ENCODE results near the gene CDCA7. TPM values are rescaled to one million over a fixed set of nuclear protein-coding genes. Genes with fewer than 3 reads are reported as not detected.

Gene CDCA7
- total RNA-seq, 1 donor: 1.1 TPM

DNA sequence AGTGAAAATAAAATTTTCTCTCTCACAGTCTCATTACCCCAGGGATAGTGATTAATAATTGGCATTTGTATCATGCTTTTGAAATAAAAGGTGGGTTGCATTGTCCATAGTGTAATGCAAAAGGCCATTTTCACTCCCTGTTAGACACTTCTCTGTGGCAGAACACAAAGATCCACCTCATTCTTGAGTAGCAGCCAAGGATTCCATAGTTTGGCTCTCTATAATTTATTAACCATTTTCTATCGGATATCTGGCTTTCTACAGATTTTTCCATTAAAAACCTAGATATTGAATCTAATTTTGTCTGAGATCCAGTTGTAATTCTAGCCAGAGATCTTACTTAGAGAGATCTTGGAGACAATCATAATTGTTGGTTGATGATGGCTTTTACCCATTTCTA, 39.0 kb downstream of the CDCA7 start:
- Histone ChIP-seq H3K4me3 (ENCODE audit: insufficient read depth, low read length) (no peak overlapping the region), H3K4me2 (ENCODE audit: insufficient read depth, low read length) (no peak overlapping the region), H3K27me3 (ENCODE audit: insufficient read depth, low read length) (peaks cover 23% of the 10 kb centered on the region), H3K79me2 (ENCODE audit: insufficient read depth, low read length) (no peaks in the 10 kb centered on the region), H4K20me1 (ENCODE audit: insufficient read depth, low read length) (no peaks in the 10 kb centered on the region), H3K36me3 (ENCODE audit: insufficient read depth, low read length) (no peaks in the 10 kb centered on the region), H3K9me3 (ENCODE audit: low read depth, low read length) (no peaks in the 10 kb centered on the region), H3K4me1 (ENCODE audit: insufficient read depth, low read length) (no peaks in the 10 kb centered on the region), H3K27ac (ENCODE audit: low read depth, low read length) (no peak overlapping the region), H2AFZ (ENCODE audit: low read length) (no peak overlapping the region)
- DNase-seq (ENCODE audit: insufficient read length, low spot score, missing footprints): no peak
- TF ChIP-seq CTCF (IDR thresholded peaks at IDR 0.05; ENCODE audit: extremely low read depth, low read depth, low read length): no peak

- no peak for DNase-seq (ENCODE audit: insufficient read length, low spot score, missing footprints)
Measured at GRCh38 chr2:173394091-173394974, 39.7 kb downstream of the CDCA7 start.

GRCh38 chr2:173395567-173396351, 41.1 kb downstream of the CDCA7 start:
- no peaks in the 10 kb centered on the region for H3K4me1 ChIP-seq (ENCODE audit: insufficient read depth, low read length)
- H4K20me1 ChIP-seq (ENCODE audit: insufficient read depth, low read length): no peaks in the 10 kb centered on the region
- H3K79me2 ChIP-seq (ENCODE audit: insufficient read depth, low read length): no peaks in the 10 kb centered on the region
- H3K4me3 ChIP-seq (ENCODE audit: insufficient read depth, low read length): no peak overlapping the region
- H3K36me3 ChIP-seq (ENCODE audit: insufficient read depth, low read length): no peaks in the 10 kb centered on the region
- H3K27me3 ChIP-seq (ENCODE audit: insufficient read depth, low read length): peaks cover 37% of the 10 kb centered on the region
- H3K4me2 ChIP-seq (ENCODE audit: insufficient read depth, low read length): no peak overlapping the region
- no peak for TF ChIP-seq CTCF (IDR thresholded peaks at IDR 0.05; ENCODE audit: extremely low read depth, low read depth, low read length)
- H2AFZ ChIP-seq (ENCODE audit: low read length): no peak overlapping the region
- no peak overlapping the region for H3K27ac ChIP-seq (ENCODE audit: low read depth, low read length)
- DNase-seq (ENCODE audit: insufficient read length, low spot score, missing footprints): no peak
- no peaks in the 10 kb centered on the region for H3K9me3 ChIP-seq (ENCODE audit: low read depth, low read length)

More at GRCh38 chr2:173394091-173394974, 39.7 kb downstream of the CDCA7 start:
- no peaks in the 10 kb centered on the region for H3K9me3 ChIP-seq (ENCODE audit: low read depth, low read length)
- H3K27me3 ChIP-seq (ENCODE audit: insufficient read depth, low read length): peaks cover 24% of the 10 kb centered on the region
- no peak overlapping the region for H3K27ac ChIP-seq (ENCODE audit: low read depth, low read length)
- no peak for TF ChIP-seq CTCF (IDR thresholded peaks at IDR 0.05; ENCODE audit: extremely low read depth, low read depth, low read length)
- no peaks in the 10 kb centered on the region for H3K36me3 ChIP-seq (ENCODE audit: insufficient read depth, low read length)
- no peak overlapping the region for H3K4me3 ChIP-seq (ENCODE audit: insufficient read depth, low read length)
- H3K4me2 ChIP-seq (ENCODE audit: insufficient read depth, low read length): no peak overlapping the region
- no peaks in the 10 kb centered on the region for H4K20me1 ChIP-seq (ENCODE audit: insufficient read depth, low read length)
- H2AFZ ChIP-seq (ENCODE audit: low read length): no peak overlapping the region
- no peaks in the 10 kb centered on the region for H3K79me2 ChIP-seq (ENCODE audit: insufficient read depth, low read length)
- no peaks in the 10 kb centered on the region for H3K4me1 ChIP-seq (ENCODE audit: insufficient read depth, low read length)

DNA sequence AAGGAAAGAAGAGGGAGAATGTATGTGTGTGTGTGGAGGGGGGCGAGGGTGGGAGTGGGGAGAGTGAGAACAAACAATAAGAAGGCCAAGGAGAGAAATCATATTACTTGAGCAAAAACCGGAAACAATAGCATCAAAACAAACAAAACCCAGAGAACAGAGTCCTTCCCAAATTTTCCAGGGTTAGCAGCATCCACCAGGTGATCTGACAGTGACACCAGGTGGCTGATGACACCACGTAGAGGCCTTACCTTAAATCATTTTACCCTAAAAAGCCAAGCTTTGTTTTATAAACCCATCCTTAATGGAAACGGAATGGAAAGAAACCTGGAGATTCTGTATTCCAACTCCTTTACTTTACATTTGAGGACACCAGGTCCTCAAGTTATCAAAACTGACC, 42.9 kb downstream of the CDCA7 start:
- Histone ChIP-seq H3K9me3 (ENCODE audit: low read depth, low read length) (no peaks in the 10 kb centered on the region), H3K27me3 (ENCODE audit: insufficient read depth, low read length) (peaks cover 49% of the 10 kb centered on the region), H3K27ac (ENCODE audit: low read depth, low read length) (no peak overlapping the region), H3K4me2 (ENCODE audit: insufficient read depth, low read length) (no peak overlapping the region), H3K4me3 (ENCODE audit: insufficient read depth, low read length) (no peak overlapping the region), H2AFZ (ENCODE audit: low read length) (no peak overlapping the region), H3K36me3 (ENCODE audit: insufficient read depth, low read length) (no peaks in the 10 kb centered on the region), H3K79me2 (ENCODE audit: insufficient read depth, low read length) (no peaks in the 10 kb centered on the region), H3K4me1 (ENCODE audit: insufficient read depth, low read length) (peaks cover 8% of the 10 kb centered on the region), H4K20me1 (ENCODE audit: insufficient read depth, low read length) (no peaks in the 10 kb centered on the region)
- TF ChIP-seq CTCF (IDR thresholded peaks at IDR 0.05; ENCODE audit: extremely low read depth, low read depth, low read length): no peak
- no peak for DNase-seq (ENCODE audit: insufficient read length, low spot score, missing footprints)

Data from osteoblast (primary cell).